ENCODE measurements around the gene HIVEP2.
A peak's percentile ranks its signal among the peaks of the same experiment; 100 is the strongest.

Gene HIVEP2

DNA sequence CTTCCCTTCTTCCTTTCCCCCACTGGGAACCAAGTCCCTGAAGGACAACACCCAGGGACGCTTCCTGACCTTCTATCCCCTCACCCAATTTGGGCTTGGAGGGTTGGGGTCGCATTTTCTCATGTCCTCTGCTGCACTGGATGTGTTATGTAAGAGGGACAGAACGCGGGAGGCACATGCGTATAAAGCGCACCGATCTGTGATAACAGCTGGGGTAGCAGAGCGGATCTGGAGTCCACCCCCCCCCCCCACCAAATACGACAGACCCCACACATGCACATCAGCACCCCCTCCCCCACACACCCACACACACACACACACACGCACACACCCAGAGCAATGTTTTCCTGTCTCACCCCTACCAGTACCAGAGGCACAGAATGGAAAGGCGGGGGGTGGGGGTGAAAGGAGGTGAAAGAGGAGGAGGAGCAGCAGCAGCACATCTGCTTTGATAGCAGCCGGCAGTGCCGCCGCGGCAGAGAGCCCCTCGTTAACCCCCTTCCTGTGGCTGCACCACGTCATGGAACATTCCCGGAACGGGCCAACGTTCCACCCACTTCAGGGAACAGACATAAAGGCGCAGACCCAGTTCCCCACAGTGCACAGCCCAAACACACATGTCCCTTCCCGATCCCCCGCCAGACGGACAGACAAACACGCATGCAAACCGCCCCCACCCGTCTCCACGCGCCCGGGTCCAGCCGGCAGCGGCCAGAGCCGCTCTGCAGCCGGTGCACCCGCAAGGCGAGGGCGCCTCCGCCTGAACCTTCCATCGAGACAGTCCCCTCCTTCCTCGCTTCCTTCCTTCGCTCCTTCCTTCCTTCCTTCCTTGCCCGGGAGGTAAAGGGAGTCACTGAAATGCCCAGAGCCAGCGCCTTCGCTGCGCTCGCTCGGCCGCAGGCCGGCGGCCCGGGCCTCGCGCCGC, 590 bp downstream of the HIVEP2 start:
- peak; percentile 70 for DNase-seq

GRCh38 chr6:142943711-142944123, 1.3 kb downstream of the HIVEP2 start:
- no peak for DNase-seq

DNA sequence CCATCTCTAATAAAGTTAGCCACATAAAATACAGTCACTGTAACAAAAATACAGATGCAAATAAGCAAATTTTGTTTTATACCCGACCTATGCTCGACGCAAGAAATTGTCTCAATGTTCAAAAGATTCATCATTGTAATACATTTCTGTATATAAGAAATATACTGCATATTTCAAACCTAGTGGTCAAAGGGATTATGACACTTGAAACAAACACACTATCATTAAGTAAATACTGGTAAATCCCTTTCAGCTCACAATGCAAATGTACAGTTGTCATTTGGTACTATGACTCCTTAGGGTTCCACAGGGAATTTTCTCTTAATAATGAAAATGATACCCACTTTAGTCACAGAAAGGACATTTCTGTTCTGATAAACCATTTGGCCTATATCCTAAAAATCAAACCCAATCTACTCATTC, 2.2 kb downstream of the HIVEP2 start:
- DNase-seq, result no peak

DNA sequence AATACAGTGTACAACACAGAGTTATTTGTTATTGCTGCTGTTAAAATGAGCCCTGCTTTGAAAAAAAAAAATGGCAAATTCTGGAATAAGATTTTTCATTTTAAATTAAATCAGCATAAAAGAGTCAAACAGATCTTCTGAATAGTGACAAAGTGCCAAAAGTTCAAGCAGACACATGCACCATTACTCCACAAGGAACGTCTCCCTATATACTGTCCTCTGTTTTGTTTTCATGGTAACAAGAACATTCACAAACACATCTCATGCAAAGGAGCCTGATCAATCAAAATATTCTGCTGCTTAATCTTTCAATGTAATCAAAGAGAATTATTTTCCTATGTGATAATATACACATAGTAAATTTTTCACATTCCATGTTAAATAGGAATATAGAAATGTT, 2.7 kb downstream of the HIVEP2 start:
- no peak for DNase-seq

DNA sequence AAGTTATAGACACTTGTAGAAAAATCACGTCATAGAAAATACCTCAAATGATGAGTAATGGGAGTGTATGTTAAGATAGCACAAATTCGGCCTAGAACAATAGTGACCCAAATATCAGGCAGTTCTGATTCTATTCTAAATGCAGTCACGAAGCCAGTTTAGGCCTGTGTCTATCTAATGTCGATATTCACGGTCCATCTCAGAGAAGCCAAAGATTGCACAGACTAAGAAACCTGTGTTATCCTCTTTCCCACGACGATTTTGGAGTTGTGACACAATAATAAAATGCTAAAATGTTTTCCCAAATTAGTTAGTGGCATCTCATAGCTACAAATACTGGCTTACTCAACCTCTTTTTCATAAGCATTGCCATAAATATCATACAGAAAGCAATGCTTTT, 4.0 kb downstream of the HIVEP2 start:
- no peak for DNase-seq

- no peak for DNase-seq
Observed at GRCh38 chr6:142940487-142940886, 4.5 kb downstream of the HIVEP2 start.

GRCh38 chr6:142938510-142938909, 6.5 kb downstream of the HIVEP2 start:
- DNase-seq, result no peak

- DNase-seq, result no peak
Observed at GRCh38 chr6:142937986-142938385, 7.0 kb downstream of the HIVEP2 start.

- no peak for DNase-seq
Observed at GRCh38 chr6:142935553-142936517, 9.1 kb downstream of the HIVEP2 start.

GRCh38 chr6:142934599-142934998, 10.4 kb downstream of the HIVEP2 start:
- DNase-seq, result no peak

- no peak for DNase-seq
Observed at GRCh38 chr6:142934106-142934505, 10.9 kb downstream of the HIVEP2 start.

GRCh38 chr6:142933701-142934100, 11.3 kb downstream of the HIVEP2 start:
- no peak for DNase-seq

- DNase-seq, result no peak
Observed at GRCh38 chr6:142932889-142933288, 12.1 kb downstream of the HIVEP2 start.

DNA sequence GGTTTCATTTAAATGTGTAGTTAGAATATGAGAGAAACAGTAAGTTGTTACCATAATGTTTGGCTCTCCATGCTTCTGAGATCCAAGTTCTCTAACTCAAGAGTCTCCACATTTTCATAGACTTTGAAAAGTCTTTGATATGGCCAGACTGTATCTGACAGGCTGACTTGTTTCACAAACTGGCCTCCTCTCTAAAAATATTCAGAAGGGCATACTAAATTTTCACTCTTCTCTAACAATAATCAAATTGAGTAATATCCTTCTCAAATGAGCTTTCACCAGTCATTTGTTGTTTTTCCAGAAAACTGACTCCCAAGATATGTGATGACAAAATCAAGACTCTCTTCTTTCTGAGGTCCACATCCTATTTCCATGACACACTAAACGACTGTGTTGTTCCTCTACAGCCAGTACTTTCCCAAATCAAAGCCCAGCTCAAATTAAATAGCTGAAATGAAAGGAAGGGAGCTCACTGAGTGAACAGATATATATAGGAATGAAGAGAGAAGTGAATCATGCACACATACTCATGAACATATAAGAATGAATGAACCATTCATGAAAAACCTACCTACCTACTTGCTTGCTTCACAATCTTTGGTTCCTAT, 15.1 kb downstream of the HIVEP2 start:
- no peak for DNase-seq

GRCh38 chr6:142927904-142928303, 17.1 kb downstream of the HIVEP2 start:
- DNase-seq, result no peak

- no peak for DNase-seq
Observed at GRCh38 chr6:142927271-142927580, 17.8 kb downstream of the HIVEP2 start.

DNA sequence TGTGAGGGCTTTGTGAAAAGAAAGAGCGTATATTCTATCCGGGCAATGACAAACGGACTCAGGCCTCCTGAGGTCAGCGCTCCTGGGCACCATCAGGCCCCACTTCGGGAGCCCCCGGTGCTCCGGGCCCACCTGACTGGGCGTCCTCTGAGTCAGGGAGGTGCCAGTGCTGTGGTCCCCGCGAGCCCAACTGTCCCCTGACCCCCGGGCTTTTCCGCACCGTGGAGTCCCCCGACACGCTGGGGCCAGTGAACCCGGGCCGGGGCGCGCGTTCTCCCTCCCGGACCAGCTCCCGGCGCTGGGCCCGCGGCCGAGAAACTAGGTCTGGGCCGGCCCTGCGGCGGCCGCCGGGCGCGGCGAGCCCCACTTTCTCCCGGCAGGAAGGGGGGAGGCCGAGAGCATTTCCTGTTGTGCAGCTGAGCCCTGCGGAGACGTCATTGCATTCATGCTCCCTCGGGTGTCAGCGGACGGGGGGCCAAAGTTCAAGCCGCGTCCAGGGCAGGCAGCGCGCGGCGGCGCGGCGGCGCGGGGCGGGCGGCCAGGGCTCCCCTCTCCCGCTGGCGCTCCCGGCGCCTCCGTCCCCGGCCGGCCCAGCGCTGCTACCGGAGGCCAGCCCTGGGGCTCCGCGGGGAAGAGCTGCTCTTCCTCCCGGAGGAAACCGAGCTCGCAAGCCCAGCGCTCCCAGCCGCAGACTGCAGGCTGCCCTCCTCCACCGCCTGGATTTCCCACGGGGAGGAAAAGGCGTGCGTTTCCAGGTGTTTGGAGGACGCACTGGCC, 18.3 kb downstream of the HIVEP2 start:
- no peak for DNase-seq

DNA sequence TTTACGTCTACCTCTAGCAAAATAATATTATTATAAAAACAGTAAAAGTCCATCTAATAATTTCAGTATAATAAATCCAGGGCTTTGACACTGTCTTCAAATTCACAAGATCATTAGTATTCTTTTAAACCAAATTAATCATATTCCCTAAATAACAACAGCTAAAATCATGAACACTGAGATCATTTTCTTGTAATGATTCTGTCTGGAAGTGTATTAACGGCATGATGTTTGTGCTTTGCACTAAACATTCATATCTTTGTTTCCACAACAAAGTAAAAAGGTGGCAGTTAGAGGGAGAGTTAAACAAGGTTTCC, 18.8 kb downstream of the HIVEP2 start:
- no peak for DNase-seq

DNA sequence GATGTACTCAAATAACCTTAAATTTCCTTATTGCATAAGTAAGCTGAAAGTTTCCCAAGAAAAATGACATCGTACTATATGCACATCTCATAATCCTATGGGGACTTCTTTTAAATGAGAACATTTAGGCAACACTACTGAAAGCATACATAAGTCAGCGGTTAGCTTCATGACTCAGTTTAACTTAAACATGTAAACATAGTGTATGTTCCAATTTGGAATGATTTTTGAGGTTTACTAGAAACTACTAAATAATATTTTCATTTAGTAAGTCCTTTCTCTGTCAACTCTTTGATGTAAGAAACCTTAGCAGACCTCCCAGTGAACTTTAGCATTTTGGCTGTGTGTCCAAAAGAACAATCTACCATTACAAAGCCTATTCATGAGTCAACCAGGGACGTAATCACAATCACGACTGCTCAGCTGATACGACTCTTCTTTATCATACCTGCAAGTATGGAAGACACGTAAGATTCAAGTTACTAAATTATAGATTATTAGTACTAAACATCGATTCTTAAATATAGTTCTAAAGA, 19.3 kb downstream of the HIVEP2 start:
- DNase-seq, result no peak

DNA sequence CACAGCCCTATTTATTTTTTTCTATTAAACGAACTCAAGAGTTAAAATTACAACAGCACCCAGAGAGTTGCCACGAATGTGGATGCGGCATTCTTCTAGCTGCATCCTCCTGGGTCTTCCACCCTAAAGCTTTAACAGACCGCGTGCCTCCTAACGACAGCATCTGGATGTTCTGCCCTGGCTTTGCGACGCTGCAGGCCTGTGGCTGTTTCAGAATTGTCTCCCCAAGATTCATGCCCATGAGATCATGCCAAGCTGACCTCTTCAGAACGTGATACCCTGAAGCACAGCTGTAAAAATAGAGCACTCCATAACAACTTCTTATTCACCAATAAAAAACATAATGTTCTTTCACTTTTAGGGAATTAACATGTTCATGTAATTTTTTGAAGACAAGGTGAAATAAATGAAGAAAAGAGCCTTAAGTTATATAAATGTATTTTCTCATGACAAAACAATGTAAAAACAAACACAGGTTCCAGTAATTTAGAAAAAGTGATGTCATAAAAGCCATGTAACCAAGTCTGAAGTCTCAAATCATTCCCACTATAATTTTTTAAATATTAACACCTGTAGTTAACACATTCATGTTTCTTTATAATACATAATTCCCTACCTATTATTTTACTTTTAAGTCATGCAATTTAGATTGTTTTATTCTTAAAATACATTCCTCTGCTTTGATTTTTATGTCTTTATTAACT, 26.5 kb downstream of the HIVEP2 start:
- no peak for DNase-seq

GRCh38 chr6:142916881-142917280, 28.1 kb downstream of the HIVEP2 start:
- no peak for DNase-seq

All from DMS153 (cell line).